ENCODE measurements around the gene ABCG1. TPM values are rescaled to one million over a fixed set of nuclear protein-coding genes. Genes with fewer than 3 reads are reported as not detected.

Gene ABCG1
- total and polyA plus RNA-seq, 2 donors (not counting 1 experiment from before 2014, with no cell fraction given) = under 0.01 to 0.12 TPM

DNA sequence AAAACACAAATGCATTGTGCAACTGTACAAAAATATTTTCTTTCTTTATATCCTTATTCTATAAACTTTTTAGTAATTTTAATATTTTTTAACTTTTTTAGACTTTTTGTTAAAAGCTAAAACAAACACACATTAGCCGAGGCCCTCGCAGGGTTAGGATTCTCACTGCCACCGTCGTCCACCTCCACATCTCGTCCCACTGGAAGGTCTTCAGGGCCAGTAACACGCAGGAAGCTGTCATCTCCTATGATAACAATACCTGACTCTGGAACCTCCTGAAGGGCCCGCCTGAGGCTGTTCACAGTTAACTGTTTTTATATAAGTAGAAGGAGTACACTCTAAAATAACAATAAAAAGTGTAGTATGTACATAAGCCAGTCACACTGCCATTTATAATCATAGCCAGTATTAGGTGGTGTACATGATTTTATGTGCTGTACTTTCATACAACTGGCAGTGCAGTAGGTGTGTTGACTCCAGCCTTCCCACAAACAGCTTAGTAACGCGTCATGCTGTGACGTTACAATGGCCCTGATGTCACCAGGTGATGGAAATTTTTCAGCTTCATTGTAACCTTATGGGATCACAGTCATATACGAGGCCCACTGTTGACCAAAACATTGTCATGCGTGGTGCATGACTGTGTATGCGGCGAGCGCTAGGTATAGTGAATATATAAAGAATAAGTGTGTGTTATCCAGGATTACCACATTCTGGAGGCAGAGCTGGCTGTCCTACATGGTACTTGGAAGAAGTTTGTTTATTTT is 123.0 kb downstream of the ABCG1 start:
- H3K4me2 ChIP-seq (ENCODE audit: extremely low read depth, insufficient read depth, low read length) = no peak overlapping the region
- H3K36me3 ChIP-seq (ENCODE audit: control insufficient read depth, insufficient read depth, low read length) = no peaks in the 10 kb centered on the region
- H3K9ac ChIP-seq (ENCODE audit: insufficient read depth, low read length) = no peak overlapping the region
- H3K9me3 ChIP-seq (ENCODE audit: control insufficient read depth, insufficient read depth, low read depth, low read length) = no peaks in the 10 kb centered on the region
- no peak for DNase-seq (ENCODE audit: low read depth in 2 of 2)
- no peak overlapping the region for H2AFZ ChIP-seq (ENCODE audit: low read length)
- no peak overlapping the region for H3K4me3 ChIP-seq (replicated peaks in 1 of 4; ENCODE audit: control extremely low read depth in 1 of 4, insufficient read depth in 1 of 4, low read depth in 3 of 4, low read length in 4 of 4)
- no peaks in the 10 kb centered on the region for H4K20me1 ChIP-seq (ENCODE audit: control insufficient read depth, extremely low read depth, insufficient read depth, low read length)
- no peaks in the 10 kb centered on the region for H3K79me2 ChIP-seq (ENCODE audit: control insufficient read depth, insufficient read depth, low read length)
- H3K27me3 ChIP-seq (ENCODE audit: control insufficient read depth, insufficient read depth, low read length) = peaks cover 2% of the 10 kb centered on the region
- TF ChIP-seq EZH2 (IDR thresholded peaks at IDR 0.05; ENCODE audit: low read length, missing control alignments) (no peak), CTCF (conservative IDR thresholded peaks at IDR 0.05 in 1 of 2, IDR thresholded peaks at IDR 0.05 in 1 of 2; ENCODE audit: low read depth in 1 of 2, low read length in 2 of 2) (no peak)
- H3K4me1 ChIP-seq (ENCODE audit: control insufficient read depth, extremely low read depth, insufficient read depth, low read length) = no peaks in the 10 kb centered on the region
- no peak overlapping the region for H3K27ac ChIP-seq (ENCODE audit: insufficient read depth, low read length)

GRCh38 chr21:42343101-42343500 is 124.2 kb downstream of the ABCG1 start:
- TF ChIP-seq CTCF (conservative IDR thresholded peaks at IDR 0.05 in 1 of 2, IDR thresholded peaks at IDR 0.05 in 1 of 2; ENCODE audit: low read depth in 1 of 2, low read length in 2 of 2) = no peak
- TF ChIP-seq EZH2 (IDR thresholded peaks at IDR 0.05; ENCODE audit: low read length, missing control alignments) = no peak
- H3K4me1 ChIP-seq (ENCODE audit: control insufficient read depth, extremely low read depth, insufficient read depth, low read length) = no peaks in the 10 kb centered on the region

GRCh38 chr21:42343556-42343955 is 124.6 kb downstream of the ABCG1 start:
- Histone ChIP-seq H3K4me3 (replicated peaks in 1 of 4; ENCODE audit: control extremely low read depth in 1 of 4, insufficient read depth in 1 of 4, low read depth in 3 of 4, low read length in 4 of 4) (no peak overlapping the region), H3K9ac (ENCODE audit: insufficient read depth, low read length) (no peak overlapping the region), H3K9me3 (ENCODE audit: control insufficient read depth, insufficient read depth, low read depth, low read length) (no peaks in the 10 kb centered on the region), H3K27ac (ENCODE audit: insufficient read depth, low read length) (no peak overlapping the region), H3K4me1 (ENCODE audit: control insufficient read depth, extremely low read depth, insufficient read depth, low read length) (no peaks in the 10 kb centered on the region), H3K27me3 (ENCODE audit: control insufficient read depth, insufficient read depth, low read length) (no peaks in the 10 kb centered on the region), H3K79me2 (ENCODE audit: control insufficient read depth, insufficient read depth, low read length) (no peaks in the 10 kb centered on the region), H2AFZ (ENCODE audit: low read length) (no peak overlapping the region), H3K36me3 (ENCODE audit: control insufficient read depth, insufficient read depth, low read length) (no peaks in the 10 kb centered on the region), H3K4me2 (ENCODE audit: extremely low read depth, insufficient read depth, low read length) (no peak overlapping the region), H4K20me1 (ENCODE audit: control insufficient read depth, extremely low read depth, insufficient read depth, low read length) (no peaks in the 10 kb centered on the region)
- TF ChIP-seq EZH2 (IDR thresholded peaks at IDR 0.05; ENCODE audit: low read length, missing control alignments) (no peak), CTCF (conservative IDR thresholded peaks at IDR 0.05 in 1 of 2, IDR thresholded peaks at IDR 0.05 in 1 of 2; ENCODE audit: low read depth in 1 of 2, low read length in 2 of 2) (no peak)
- no peak for DNase-seq (ENCODE audit: low read depth in 2 of 2)

More at GRCh38 chr21:42343101-42343500, 124.2 kb downstream of the ABCG1 start:
- Histone ChIP-seq H3K9me3 (ENCODE audit: control insufficient read depth, insufficient read depth, low read depth, low read length) (no peaks in the 10 kb centered on the region), H3K27me3 (ENCODE audit: control insufficient read depth, insufficient read depth, low read length) (no peaks in the 10 kb centered on the region), H3K4me3 (replicated peaks in 1 of 4; ENCODE audit: control extremely low read depth in 1 of 4, insufficient read depth in 1 of 4, low read depth in 3 of 4, low read length in 4 of 4) (no peak overlapping the region), H3K27ac (ENCODE audit: insufficient read depth, low read length) (no peak overlapping the region), H4K20me1 (ENCODE audit: control insufficient read depth, extremely low read depth, insufficient read depth, low read length) (no peaks in the 10 kb centered on the region), H3K4me2 (ENCODE audit: extremely low read depth, insufficient read depth, low read length) (no peak overlapping the region), H3K36me3 (ENCODE audit: control insufficient read depth, insufficient read depth, low read length) (no peaks in the 10 kb centered on the region), H3K9ac (ENCODE audit: insufficient read depth, low read length) (no peak overlapping the region), H2AFZ (ENCODE audit: low read length) (no peak overlapping the region), H3K79me2 (ENCODE audit: control insufficient read depth, insufficient read depth, low read length) (no peaks in the 10 kb centered on the region)
- DNase-seq (ENCODE audit: low read depth in 2 of 2) = no peak
